Measurements from ENCODE around the gene TBC1D16.
"Not testable (repeated sequence)": the region's sequence is repeated elsewhere in the genome, so short reads cannot be mapped to it uniquely, and the experiment has no call there.

The TBC1D16 gene

GRCh38 chr17:79897243-79898063, 138.2 kb downstream of the TBC1D16 start:
- DNase-seq (ENCODE audit: low spot score) (no peak), FAIRE-seq (no peak)

- DNase-seq (ENCODE audit: low spot score); FAIRE-seq: not testable (repeated sequence)
Observed at GRCh38 chr17:79893457-79893856, 142.2 kb downstream of the TBC1D16 start.

- FAIRE-seq = no peak
- DNase-seq (ENCODE audit: low spot score) = no peak
Observed at GRCh38 chr17:79892457-79893241, 143.0 kb downstream of the TBC1D16 start.

GRCh38 chr17:79891113-79891730, 144.4 kb downstream of the TBC1D16 start:
- no peak for FAIRE-seq
- no peak for DNase-seq (ENCODE audit: low spot score)

GRCh38 chr17:79890706-79891105, 145.0 kb downstream of the TBC1D16 start:
- FAIRE-seq = no peak

GRCh38 chr17:79888811-79889634, 146.6 kb downstream of the TBC1D16 start:
- no peak for FAIRE-seq

More at GRCh38 chr17:79890706-79891105, 145.0 kb downstream of the TBC1D16 start:
- no peak for DNase-seq (ENCODE audit: low spot score)

GRCh38 chr17:79888009-79888540, 147.6 kb downstream of the TBC1D16 start:
- no peak for DNase-seq (ENCODE audit: low spot score)
- FAIRE-seq = no peak

More at GRCh38 chr17:79888811-79889634, 146.6 kb downstream of the TBC1D16 start:
- no peak for DNase-seq (ENCODE audit: low spot score)

- FAIRE-seq (no peak), DNase-seq (ENCODE audit: low spot score) (no peak)
Observed at GRCh38 chr17:79887451-79887991, 148.2 kb downstream of the TBC1D16 start.

- DNase-seq (ENCODE audit: low spot score) (no peak), FAIRE-seq (no peak)
Observed at GRCh38 chr17:79883202-79883601, 152.5 kb downstream of the TBC1D16 start.
